ENCODE measurements around the gene HECW1. TPM values are rescaled to one million over a fixed set of nuclear protein-coding genes. Genes with fewer than 3 reads are reported as not detected.
"Not testable (repeated sequence)": the region's sequence is repeated elsewhere in the genome, so short reads cannot be mapped to it uniquely, and the experiment has no call there.

The HECW1 gene
- total RNA-seq, 2 experiments from 2014 or later, result not detected

GRCh38 chr7:43343417-43343816 lies 231.0 kb downstream of the HECW1 start:
- CTCF ChIA-PET; intact Hi-C loops (cut with DNase I, micrococcal nuclease): not testable (repeated sequence)

DNA sequence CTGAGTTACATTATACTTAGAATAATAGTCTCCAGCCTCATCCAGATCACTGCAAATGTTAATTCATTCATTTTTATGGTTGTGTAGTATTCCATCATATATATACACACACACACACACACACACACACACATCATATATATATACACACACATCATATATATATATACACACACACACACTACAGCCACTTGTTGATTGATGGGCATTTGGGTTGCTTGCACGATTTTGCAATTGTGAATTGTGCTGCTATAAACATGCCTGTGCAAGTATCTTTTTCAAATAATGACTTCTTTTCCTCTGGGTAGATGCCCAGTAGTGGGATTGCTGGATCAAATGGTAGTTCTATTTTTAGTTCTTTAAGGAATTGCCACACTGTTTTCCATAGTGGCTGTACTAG lies 233.2 kb downstream of the HECW1 start:
- H3K27me3 Mint-ChIP-seq, result peaks cover 54% of the 10 kb centered on the region
- H3K9me3 Mint-ChIP-seq (ENCODE audit: low read depth); DNase-seq; ATAC-seq; intact Hi-C loops (cut with DNase I, micrococcal nuclease); H3K27ac Mint-ChIP-seq; CTCF ChIA-PET; H3K36me3 Mint-ChIP-seq (ENCODE audit: low read depth); POLR2A ChIA-PET; H3K4me3 Mint-ChIP-seq; H3K4me1 Mint-ChIP-seq: not testable (repeated sequence)

More at GRCh38 chr7:43343417-43343816, 231.0 kb downstream of the HECW1 start:
- H3K4me3 Mint-ChIP-seq; H3K4me1 Mint-ChIP-seq; ATAC-seq; H3K27ac Mint-ChIP-seq; DNase-seq; POLR2A ChIA-PET; H3K36me3 Mint-ChIP-seq (ENCODE audit: low read depth); H3K9me3 Mint-ChIP-seq (ENCODE audit: low read depth): not testable (repeated sequence)
- H3K27me3 Mint-ChIP-seq, result peaks cover 47% of the 10 kb centered on the region

DNA sequence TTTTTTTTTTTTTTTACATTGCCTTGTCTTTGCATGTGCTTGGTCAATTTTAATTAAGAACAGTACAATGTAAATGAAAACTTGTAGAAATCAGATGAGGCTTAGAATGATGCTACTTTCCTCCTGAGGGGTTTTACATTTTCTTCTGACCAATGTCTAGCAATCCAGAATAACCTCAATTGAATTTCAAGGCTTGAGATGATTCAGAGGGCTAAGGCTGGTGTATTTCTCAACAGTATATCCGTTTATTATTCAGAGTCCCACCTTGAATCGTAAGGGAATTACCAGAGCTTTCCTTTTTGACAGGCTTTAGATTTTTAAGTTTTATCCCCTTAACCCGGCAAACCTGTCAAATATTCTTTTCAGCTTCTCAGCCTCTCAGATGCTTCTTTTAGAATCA lies 239.2 kb downstream of the HECW1 start:
- CTCF ChIA-PET, result interaction anchor here (0.7 kb wide), 2 partner anchors 72 to 310 kb away, joined by 3 read pairs; no protein-coding TSS in a partner anchor
- Mint-ChIP-seq H3K4me3 (no peak overlapping the region), H3K27ac (no peak overlapping the region), H3K4me1 (no peaks in the 10 kb centered on the region), H3K9me3 (ENCODE audit: low read depth) (peaks cover 6% of the 10 kb centered on the region), H3K27me3 (peaks cover 66% of the 10 kb centered on the region), H3K36me3 (ENCODE audit: low read depth) (peaks cover 2% of the 10 kb centered on the region)
- POLR2A ChIA-PET, result no interaction called here
- intact Hi-C loops (cut with DNase I, micrococcal nuclease), result loop anchor here in 1 of 2 experiments (10.0 kb wide), 1 partner anchor 407 kb away; no protein-coding TSS in a partner anchor
- DNase-seq (no peak), ATAC-seq (no peak)

DNA sequence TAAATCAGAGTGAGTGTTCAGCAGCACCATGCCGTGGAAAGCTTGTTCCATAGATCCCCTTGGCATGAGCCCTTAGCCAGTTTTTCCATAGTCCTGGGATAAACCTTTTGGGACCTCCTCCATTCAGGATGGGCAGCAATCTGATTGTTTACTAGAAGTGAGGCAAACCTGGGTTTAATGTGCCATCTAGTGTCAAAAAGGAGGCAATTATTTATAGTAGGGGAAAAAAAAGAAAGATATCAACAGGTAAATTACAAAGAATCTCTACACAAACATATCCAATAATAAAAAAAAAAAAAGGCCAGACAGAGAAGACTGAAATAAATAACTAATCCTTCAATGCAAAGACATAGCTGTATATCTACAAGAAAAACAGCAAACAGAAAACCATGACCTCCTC lies 241.5 kb downstream of the HECW1 start:
- no peak for ATAC-seq
- intact Hi-C loops (cut with DNase I, micrococcal nuclease), result loop anchor here in 1 of 2 experiments (10.0 kb wide), 1 partner anchor 409 kb away; no protein-coding TSS in a partner anchor
- H3K4me3 Mint-ChIP-seq, result no peak overlapping the region
- ChIA-PET POLR2A (no interaction called here), CTCF (interaction anchor here (0.8 kb wide), 1 partner anchor 245 kb away, joined by 3 read pairs; no protein-coding TSS in a partner anchor)
- H3K9me3 Mint-ChIP-seq (ENCODE audit: low read depth), result peaks cover 6% of the 10 kb centered on the region
- no peaks in the 10 kb centered on the region for H3K4me1 Mint-ChIP-seq
- H3K27ac Mint-ChIP-seq, result no peak overlapping the region
- peaks cover 50% of the 10 kb centered on the region for H3K27me3 Mint-ChIP-seq
- H3K36me3 Mint-ChIP-seq (ENCODE audit: low read depth), result peaks cover 2% of the 10 kb centered on the region
- no peak for DNase-seq

DNA sequence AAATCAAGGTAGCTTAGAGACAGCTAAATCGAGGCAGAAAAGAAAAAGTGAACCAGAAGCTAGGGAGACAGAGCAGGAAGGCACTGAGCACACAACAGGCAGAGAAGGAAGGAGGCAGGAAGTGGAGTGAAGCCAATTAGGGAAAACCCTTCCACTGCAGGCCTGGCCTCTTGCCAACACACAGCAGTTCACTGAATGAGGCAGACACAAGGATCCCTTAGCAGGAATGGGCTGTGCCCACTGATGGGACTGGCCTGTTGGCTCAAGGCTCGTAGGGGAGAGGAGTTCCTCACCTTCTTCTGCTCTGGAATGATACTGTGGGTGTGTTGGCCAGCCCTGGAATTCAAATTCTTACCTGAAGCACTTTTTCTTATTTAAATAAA lies 250.2 kb downstream of the HECW1 start:
- Mint-ChIP-seq H3K27ac (no peak overlapping the region), H3K4me3 (no peak overlapping the region)
- intact Hi-C loops (cut with DNase I, micrococcal nuclease), result no loop called here

GRCh38 chr7:43363035-43363791 lies 250.8 kb downstream of the HECW1 start:
- Mint-ChIP-seq H3K4me3 (no peak overlapping the region), H3K36me3 (ENCODE audit: low read depth) (no peaks in the 10 kb centered on the region), H3K27ac (no peak overlapping the region), H3K27me3 (peaks cover 6% of the 10 kb centered on the region), H3K9me3 (ENCODE audit: low read depth) (no peaks in the 10 kb centered on the region), H3K4me1 (no peaks in the 10 kb centered on the region)
- CTCF ChIA-PET, result no interaction called here
- intact Hi-C loops (cut with DNase I, micrococcal nuclease), result no loop called here
- DNase-seq, result no peak
- ATAC-seq, result no peak
- POLR2A ChIA-PET, result no interaction called here

More for the DNA sequence above, 250.2 kb downstream of the HECW1 start:
- no peak for ATAC-seq
- Mint-ChIP-seq H3K9me3 (ENCODE audit: low read depth) (no peaks in the 10 kb centered on the region), H3K27me3 (peaks cover 2% of the 10 kb centered on the region), H3K36me3 (ENCODE audit: low read depth) (no peaks in the 10 kb centered on the region), H3K4me1 (no peaks in the 10 kb centered on the region)
- ChIA-PET POLR2A (no interaction called here), CTCF (no interaction called here)
- DNase-seq, result no peak

DNA sequence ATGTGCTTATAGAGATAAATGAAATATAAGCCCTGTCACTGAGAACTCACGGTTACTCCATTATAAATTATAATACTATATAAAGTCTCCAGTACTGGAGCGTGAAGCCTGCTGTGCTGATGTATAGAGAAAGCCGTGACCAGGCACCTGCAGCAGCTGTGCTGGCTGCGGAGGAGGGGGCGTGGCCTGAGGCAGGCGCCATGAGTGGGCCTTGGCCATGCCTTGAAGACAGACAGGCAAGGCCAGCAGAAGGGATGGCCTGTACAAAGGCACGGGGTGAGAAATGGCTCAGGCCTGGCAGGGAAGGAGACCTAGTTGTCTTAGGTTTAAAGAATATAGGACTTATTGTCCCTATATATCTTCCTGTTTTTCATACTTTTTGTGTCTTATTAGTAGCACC lies 251.9 kb downstream of the HECW1 start:
- no peak for ATAC-seq
- peaks cover 6% of the 10 kb centered on the region for H3K27me3 Mint-ChIP-seq
- POLR2A ChIA-PET, result no interaction called here
- CTCF ChIA-PET, result no interaction called here
- H3K4me1 Mint-ChIP-seq, result no peaks in the 10 kb centered on the region
- H3K27ac Mint-ChIP-seq, result no peak overlapping the region
- intact Hi-C loops (cut with DNase I, micrococcal nuclease), result no loop called here
- no peak overlapping the region for H3K4me3 Mint-ChIP-seq
- H3K9me3 Mint-ChIP-seq (ENCODE audit: low read depth), result no peaks in the 10 kb centered on the region
- DNase-seq, result no peak
- no peaks in the 10 kb centered on the region for H3K36me3 Mint-ChIP-seq (ENCODE audit: low read depth)

GRCh38 chr7:43372676-43373355 lies 260.4 kb downstream of the HECW1 start:
- intact Hi-C loops (cut with DNase I, micrococcal nuclease), result no loop called here
- POLR2A ChIA-PET, result no interaction called here
- Mint-ChIP-seq H3K36me3 (ENCODE audit: low read depth) (no peaks in the 10 kb centered on the region), H3K27me3 (peaks cover 17% of the 10 kb centered on the region), H3K4me3 (no peak overlapping the region), H3K4me1 (no peaks in the 10 kb centered on the region), H3K9me3 (ENCODE audit: low read depth) (no peaks in the 10 kb centered on the region), H3K27ac (no peak overlapping the region)
- ATAC-seq (no peak), DNase-seq (no peak)
- CTCF ChIA-PET, result interaction anchor here (0.5 kb wide), 1 partner anchor 1111 kb away, joined by 4 read pairs; no protein-coding TSS in a partner anchor

GRCh38 chr7:43377196-43377960 lies 264.9 kb downstream of the HECW1 start:
- DNase-seq (no peak), ATAC-seq (no peak)
- peaks cover 12% of the 10 kb centered on the region for H3K27me3 Mint-ChIP-seq
- no peak overlapping the region for H3K4me3 Mint-ChIP-seq
- no peak overlapping the region for H3K27ac Mint-ChIP-seq
- ChIA-PET POLR2A (no interaction called here), CTCF (no interaction called here)
- no peaks in the 10 kb centered on the region for H3K9me3 Mint-ChIP-seq (ENCODE audit: low read depth)
- no peaks in the 10 kb centered on the region for H3K4me1 Mint-ChIP-seq
- no peaks in the 10 kb centered on the region for H3K36me3 Mint-ChIP-seq (ENCODE audit: low read depth)
- intact Hi-C loops (cut with DNase I, micrococcal nuclease), result no loop called here

DNA sequence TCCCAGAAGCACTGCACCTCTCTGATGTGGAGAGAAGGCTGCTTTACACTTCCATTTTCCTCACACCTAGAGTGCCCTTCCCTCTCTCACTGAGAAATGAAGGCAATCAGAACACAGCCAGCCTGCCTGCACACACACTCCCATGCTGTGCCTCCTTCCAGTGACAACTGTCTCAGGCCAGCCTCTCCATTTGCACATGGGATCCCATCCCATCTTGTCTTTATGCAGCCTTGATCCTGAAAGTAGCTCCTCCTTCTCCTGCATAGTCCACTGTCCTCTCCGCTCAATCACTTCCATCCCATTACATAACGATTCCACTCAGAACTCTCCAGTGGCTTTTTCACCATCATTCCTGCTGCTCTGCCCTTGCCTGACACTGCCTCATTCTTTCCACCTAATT lies 266.8 kb downstream of the HECW1 start:
- CTCF ChIA-PET, result interaction anchor here (0.7 kb wide), 1 partner anchor 21 kb away, joined by 3 read pairs; no protein-coding TSS in a partner anchor
- no peaks in the 10 kb centered on the region for H3K9me3 Mint-ChIP-seq (ENCODE audit: low read depth)
- DNase-seq (no peak), ATAC-seq (no peak)
- no peaks in the 10 kb centered on the region for H3K36me3 Mint-ChIP-seq (ENCODE audit: low read depth)
- H3K27ac Mint-ChIP-seq, result no peak overlapping the region
- intact Hi-C loops (cut with DNase I, micrococcal nuclease), result no loop called here
- POLR2A ChIA-PET, result no interaction called here
- peaks cover 6% of the 10 kb centered on the region for H3K27me3 Mint-ChIP-seq
- no peaks in the 10 kb centered on the region for H3K4me1 Mint-ChIP-seq
- no peak overlapping the region for H3K4me3 Mint-ChIP-seq

- Mint-ChIP-seq H3K4me1 (peaks cover 7% of the 10 kb centered on the region), H3K36me3 (ENCODE audit: low read depth) (no peaks in the 10 kb centered on the region), H3K9me3 (ENCODE audit: low read depth) (peaks cover 4% of the 10 kb centered on the region), H3K27ac (no peak overlapping the region), H3K4me3 (no peak overlapping the region), H3K27me3 (peaks cover 6% of the 10 kb centered on the region)
- POLR2A ChIA-PET, result no interaction called here
- CTCF ChIA-PET, result interaction anchor here (0.7 kb wide), 1 partner anchor 14 kb away, joined by 3 read pairs; no protein-coding TSS in a partner anchor
- ATAC-seq, result no peak
- no peak for DNase-seq
- intact Hi-C loops (cut with DNase I, micrococcal nuclease), result no loop called here
Measured at GRCh38 chr7:43384616-43385308, 272.3 kb downstream of the HECW1 start.
